Activated naive CD4-positive, alpha-beta T cell treated with anti-CD3 and anti-CD28 coated beads, Interleukin-2, amount 10 ng/mL, durations not matched to agents 7 days and 5 days (primary cell): ENCODE data around the gene SPTBN5.

ENCODE experiments used
- CTCF ChIA-PET: fragments of 350-600 bp; sonication (Branson Sonifier 250); formaldehyde crosslinking; loops from one replicate; lab custom pipeline; 2021; ENCODE audit warnings: antibody characterized with exemption; lab: Charles Lee
- DNase-seq: peaks from one replicate; pipeline ENCODE4 v3.0.0-alpha.2; 2020
- H3K27ac Mint-ChIP-seq: one replicate; pipeline ENCODE4 v1.8.0; 2021; ENCODE audit warnings: mild to moderate bottlenecking, moderate library complexity, mixed read lengths
- H3K27me3 Mint-ChIP-seq: one replicate; pipeline ENCODE4 v1.8.0; 2021; ENCODE audit warnings: mild to moderate bottlenecking, mixed read lengths
- H3K36me3 Mint-ChIP-seq: one replicate; pipeline ENCODE4 v1.8.0; 2021; ENCODE audit warnings: mixed read lengths
- H3K4me1 Mint-ChIP-seq: one replicate; pipeline ENCODE4 v1.8.0; 2021; ENCODE audit warnings: mixed read lengths
- H3K4me3 Mint-ChIP-seq: one replicate; pipeline ENCODE4 v1.8.0; 2021; ENCODE audit warnings: mild to moderate bottlenecking, moderate library complexity, mixed read lengths
- H3K9me3 Mint-ChIP-seq: one replicate; pipeline ENCODE4 v1.8.0; 2021; ENCODE audit warnings: mixed read lengths

SPTBN5 gene

DNA sequence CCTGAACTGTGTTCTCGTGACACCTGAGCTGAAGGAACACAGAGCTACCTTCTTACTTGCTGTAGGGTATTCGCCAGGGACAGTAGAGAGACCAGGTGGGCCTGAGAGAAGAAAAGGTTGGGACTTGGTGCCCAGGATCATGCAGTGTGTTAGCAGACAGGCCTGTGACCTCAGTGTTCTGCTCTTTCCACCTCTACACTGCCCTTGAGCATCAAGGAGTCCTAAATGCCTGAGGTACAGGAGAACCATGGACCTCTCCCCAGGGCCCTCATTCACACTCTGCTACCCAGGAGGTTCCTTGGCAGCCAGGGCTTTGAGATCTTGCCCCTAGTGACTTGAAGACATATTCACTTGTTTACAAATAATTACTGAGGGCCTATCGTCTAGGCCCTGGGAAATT, 88.1 kb downstream of the SPTBN5 start:
- H3K36me3 Mint-ChIP-seq = peaks cover 7% of the 10 kb centered on the region
- H3K27me3 Mint-ChIP-seq = no peaks in the 10 kb centered on the region
- H3K4me1 Mint-ChIP-seq = peaks cover 25% of the 10 kb centered on the region
- no peaks in the 10 kb centered on the region for H3K9me3 Mint-ChIP-seq
- H3K27ac Mint-ChIP-seq = no peak overlapping the region
- DNase-seq = no peak
- no peak overlapping the region for H3K4me3 Mint-ChIP-seq
- CTCF ChIA-PET = interaction anchor here (2.2 to 10.1 kb wide), 2 partner anchors 34 to 99 kb away, joined by 7 to 253 read pairs; partner anchors contain the start of gene MAPKBP1

DNA sequence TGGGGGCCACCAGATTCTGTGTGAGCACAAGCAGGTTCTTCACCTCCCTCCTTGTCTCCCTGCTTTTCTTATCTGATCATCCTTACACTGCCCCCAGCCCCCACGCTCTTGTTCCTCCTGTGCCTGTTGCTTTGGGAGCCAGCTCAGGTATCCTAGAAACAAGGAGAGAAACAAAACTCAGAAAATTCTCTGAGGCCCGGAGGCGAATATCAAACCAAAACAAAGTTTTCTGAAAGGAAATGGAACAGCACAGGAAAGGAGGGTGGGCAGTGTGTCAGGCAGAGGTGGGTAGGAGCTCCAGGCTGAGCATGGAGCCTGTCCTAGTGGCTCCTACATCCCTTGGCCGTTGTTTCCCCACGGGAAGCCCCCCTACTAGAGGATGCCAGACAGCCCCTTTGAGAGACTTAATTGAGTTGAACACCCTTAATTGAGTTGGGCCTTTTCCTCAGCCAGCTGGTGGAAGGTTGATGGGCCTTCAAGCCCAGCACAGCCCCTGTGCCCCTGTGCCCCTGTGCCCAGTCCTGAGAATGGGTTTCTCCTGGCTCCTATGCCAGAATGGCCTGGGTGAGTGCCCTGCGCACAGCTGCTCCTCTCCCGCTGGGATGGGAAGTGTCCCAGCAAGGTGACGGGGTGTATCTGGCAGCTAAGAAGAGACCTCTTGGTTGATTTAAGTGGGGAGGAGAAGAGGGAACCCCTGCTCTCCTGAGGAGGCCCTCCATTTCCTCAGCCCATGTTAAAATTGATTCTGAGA, 88.8 kb downstream of the SPTBN5 start:
- CTCF ChIA-PET = interaction anchor here (0.9 to 10.1 kb wide), 3 partner anchors 33 to 110 kb away, joined by 3 to 253 read pairs (median 7); partner anchors contain the start of gene MAPKBP1
- H3K27ac Mint-ChIP-seq = peak overlapping the region; percentile 67
- H3K36me3 Mint-ChIP-seq = peaks cover 10% of the 10 kb centered on the region
- H3K4me3 Mint-ChIP-seq = no peak overlapping the region
- no peaks in the 10 kb centered on the region for H3K27me3 Mint-ChIP-seq
- no peak for DNase-seq
- H3K4me1 Mint-ChIP-seq = peaks cover 21% of the 10 kb centered on the region
- H3K9me3 Mint-ChIP-seq = no peaks in the 10 kb centered on the region

DNA sequence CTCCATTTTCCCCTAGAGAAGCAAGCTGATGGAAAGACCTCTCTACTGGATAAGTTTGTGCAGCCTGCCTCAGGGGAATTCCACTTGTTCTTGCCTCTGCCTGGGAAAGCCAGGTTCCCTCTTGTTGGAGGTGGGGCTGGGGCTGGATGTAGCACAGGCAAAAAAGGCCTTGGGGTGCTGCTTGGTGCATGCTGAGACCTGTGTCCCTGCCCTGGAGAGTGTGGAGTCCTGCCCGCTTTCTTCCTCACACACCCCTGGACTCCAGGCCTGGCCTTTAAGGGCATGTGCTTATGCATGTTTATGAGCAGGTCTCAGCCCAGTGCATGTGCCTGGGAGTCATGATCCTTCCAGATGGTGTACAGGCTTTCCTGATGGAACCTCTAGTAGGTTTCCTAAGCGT, 89.5 kb downstream of the SPTBN5 start:
- H3K4me1 Mint-ChIP-seq = peaks cover 17% of the 10 kb centered on the region
- DNase-seq = no peak
- H3K36me3 Mint-ChIP-seq = peaks cover 10% of the 10 kb centered on the region
- H3K4me3 Mint-ChIP-seq = no peak overlapping the region
- H3K9me3 Mint-ChIP-seq = no peaks in the 10 kb centered on the region
- CTCF ChIA-PET = interaction anchor here (0.6 to 10.1 kb wide), 4 partner anchors 32 to 901 kb away, joined by 3 to 253 read pairs (median 5); partner anchors contain the start of gene MAPKBP1
- no peaks in the 10 kb centered on the region for H3K27me3 Mint-ChIP-seq
- peak overlapping the region; percentile 67 for H3K27ac Mint-ChIP-seq

DNA sequence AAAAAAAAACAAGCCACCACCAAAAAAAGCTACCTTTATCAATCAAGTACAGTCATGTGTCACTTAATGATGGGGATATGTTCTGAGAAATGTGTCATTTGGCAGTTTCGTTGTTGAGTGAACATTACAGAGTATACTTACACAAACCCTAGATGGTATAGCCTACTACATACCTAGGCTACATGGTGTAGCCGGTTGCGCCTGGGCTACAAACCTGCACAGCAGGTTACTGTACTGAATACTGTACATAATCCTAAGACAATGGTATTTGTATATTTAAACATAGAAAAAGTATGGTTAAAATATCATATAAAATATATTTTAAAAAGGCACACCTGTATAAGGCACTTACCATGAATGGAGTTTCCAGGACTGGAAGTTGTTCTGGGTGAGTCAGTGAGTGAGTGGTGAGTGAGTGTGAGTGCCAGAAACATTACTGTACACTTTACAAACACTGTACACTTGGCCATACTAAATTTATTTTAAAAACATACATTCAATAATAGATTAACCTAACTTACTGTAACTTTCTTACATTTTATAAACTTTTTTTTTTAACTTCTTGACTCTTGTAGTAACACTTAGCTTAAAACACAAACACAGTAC, 91.9 kb downstream of the SPTBN5 start:
- no peak for DNase-seq
- CTCF ChIA-PET = interaction anchor here (1.4 to 2.0 kb wide), 4 partner anchors 9 to 28 kb away, joined by 3 to 17 read pairs (median 6); partner anchors contain the start of gene MAPKBP1
- Mint-ChIP-seq H3K4me1 (peaks cover 22% of the 10 kb centered on the region), H3K27ac (no peak overlapping the region), H3K4me3 (no peak overlapping the region), H3K27me3 (no peaks in the 10 kb centered on the region), H3K36me3 (peaks cover 8% of the 10 kb centered on the region), H3K9me3 (no peaks in the 10 kb centered on the region)

DNA sequence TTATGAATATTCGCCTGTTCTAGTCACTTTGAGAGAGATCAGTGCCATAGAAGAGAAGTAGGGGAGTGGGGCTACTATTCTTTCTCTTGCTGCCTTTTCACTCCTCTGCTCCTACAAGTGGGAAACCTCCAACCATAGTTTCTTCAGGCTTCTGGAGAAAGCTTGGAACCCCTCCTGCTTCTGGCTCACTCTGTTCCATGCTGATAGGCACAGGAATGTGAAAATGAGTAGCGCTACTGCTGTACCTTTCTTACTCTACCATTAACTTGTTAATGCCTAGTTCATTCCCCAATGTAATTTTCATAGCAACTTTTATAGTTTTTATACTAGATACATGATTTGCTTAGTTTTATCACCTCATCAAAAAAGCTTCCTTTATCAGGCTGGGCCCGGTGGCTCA, 92.7 kb downstream of the SPTBN5 start:
- no peaks in the 10 kb centered on the region for H3K9me3 Mint-ChIP-seq
- CTCF ChIA-PET = interaction anchor here (1.0 to 1.9 kb wide), 3 partner anchors 9 to 26 kb away, joined by 3 to 7 read pairs (median 4); no protein-coding TSS in a partner anchor
- no peaks in the 10 kb centered on the region for H3K27me3 Mint-ChIP-seq
- H3K4me3 Mint-ChIP-seq = no peak overlapping the region
- H3K27ac Mint-ChIP-seq = no peak overlapping the region
- peaks cover 29% of the 10 kb centered on the region for H3K4me1 Mint-ChIP-seq
- DNase-seq = no peak
- peaks cover 8% of the 10 kb centered on the region for H3K36me3 Mint-ChIP-seq

DNA sequence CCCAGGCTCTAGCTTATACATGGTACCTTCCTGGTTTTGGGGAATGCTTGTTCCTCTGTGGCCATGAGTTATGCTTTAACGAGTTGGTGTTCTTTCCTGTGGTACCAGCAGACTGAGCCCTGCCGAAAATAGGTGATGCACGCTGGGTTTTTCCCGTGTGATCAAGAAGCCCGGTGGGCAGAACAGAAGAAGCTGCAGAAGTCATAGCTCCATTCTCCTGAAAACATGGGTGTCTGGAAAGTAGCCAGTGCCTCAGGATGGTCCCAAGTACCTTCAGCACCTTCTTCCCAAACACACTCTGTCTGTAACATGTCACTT, 94.4 kb downstream of the SPTBN5 start:
- no peak for DNase-seq
- Mint-ChIP-seq H3K9me3 (no peaks in the 10 kb centered on the region), H3K27me3 (no peaks in the 10 kb centered on the region), H3K27ac (no peak overlapping the region), H3K4me1 (peaks cover 27% of the 10 kb centered on the region), H3K36me3 (peaks cover 8% of the 10 kb centered on the region), H3K4me3 (no peak overlapping the region)
- CTCF ChIA-PET = no interaction called here

DNA sequence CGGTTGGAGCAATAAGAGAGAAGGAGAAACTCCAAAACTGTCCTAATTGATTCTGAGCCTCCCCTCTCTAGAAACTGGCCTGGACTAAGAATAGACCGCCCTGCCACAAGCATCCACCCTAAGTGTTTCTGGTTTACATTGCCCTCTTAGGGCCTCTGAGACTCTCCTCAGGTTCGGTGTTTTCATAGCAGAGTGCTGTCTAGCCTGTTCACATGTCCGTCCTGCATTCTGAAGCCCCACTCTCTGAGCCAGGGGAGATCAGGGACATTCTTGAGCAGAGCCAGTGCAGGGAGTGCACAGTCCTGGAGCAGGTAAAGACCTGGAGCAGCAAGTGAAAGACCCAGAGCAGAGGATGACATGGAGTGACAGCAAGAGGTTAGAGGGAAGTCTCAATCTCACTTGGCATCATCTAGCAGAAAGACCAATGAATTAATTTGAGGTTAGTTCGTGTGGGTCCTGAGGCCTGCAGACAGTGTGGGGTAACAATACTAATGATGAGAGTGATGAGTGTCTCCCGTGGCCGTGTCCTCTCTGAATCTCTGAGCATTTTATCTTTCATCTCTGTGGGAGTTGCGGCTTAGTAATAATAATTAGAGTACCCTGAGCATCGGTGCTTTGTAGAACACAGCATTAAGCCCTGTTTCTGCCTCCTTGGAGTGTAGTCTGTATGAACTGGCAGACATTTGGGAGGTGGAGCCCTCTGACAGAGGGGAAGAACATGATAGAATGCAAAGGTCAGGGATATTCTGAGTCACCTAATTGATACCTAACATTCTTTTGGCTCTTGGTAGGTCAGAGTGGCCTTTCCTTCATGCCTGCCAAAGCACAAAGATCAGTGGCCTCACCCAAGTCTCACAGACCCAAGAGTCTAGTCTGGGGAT, 95.0 kb downstream of the SPTBN5 start:
- Mint-ChIP-seq H3K4me3 (no peak overlapping the region), H3K36me3 (peaks cover 8% of the 10 kb centered on the region), H3K9me3 (no peaks in the 10 kb centered on the region), H3K27me3 (no peaks in the 10 kb centered on the region), H3K27ac (no peak overlapping the region), H3K4me1 (peaks cover 27% of the 10 kb centered on the region)
- CTCF ChIA-PET = no interaction called here
- no peak for DNase-seq
